ENCODE measurements around the gene DDX60. TPM values are rescaled to one million over a fixed set of nuclear protein-coding genes. Genes with fewer than 3 reads are reported as not detected.
A peak's percentile ranks its signal among the peaks of the same experiment; 100 is the strongest.

DDX60 gene
- total and polyA plus RNA-seq, 10 of the 15 experiments (the other 5 are each of a cell fraction or from before 2014, with no cell fraction given) = 2.7 to 28.4 (median 6.3) TPM

- TF ChIP-seq BCL3 (IDR thresholded peaks at IDR 0.05; ENCODE audit: borderline replicate concordance, insufficient read depth, low read depth, low read length, poor library complexity, severe bottlenecking) = peak; percentile 25
- no peak for TF ChIP-seq SREBF1 (IDR thresholded peaks at IDR 0.05; ENCODE audit: low read length)
- no peak for TF ChIP-seq TCF7 (IDR thresholded peaks at IDR 0.05; ENCODE audit: borderline replicate concordance)
- TF ChIP-seq NFYA (IDR thresholded peaks at IDR 0.05; ENCODE audit: borderline replicate concordance, low read depth, low read length) = no peak
- no peak for TF ChIP-seq RBBP5 (conservative IDR thresholded peaks at IDR 0.05)
- TF ChIP-seq CTCF (IDR thresholded peaks at IDR 0.05 in 2 of 3, conservative IDR thresholded peaks at IDR 0.05 in 1 of 3; ENCODE audit: control insufficient read depth in 2 of 3, extremely low read depth in 1 of 3, insufficient read depth in 1 of 3, low read depth in 3 of 3, low read length in 3 of 3) = peak in 1 of 3 experiments; percentile 43; a peak in 2 of 6 replicates
- no peak for TF ChIP-seq KLF5 (IDR thresholded peaks at IDR 0.05; ENCODE audit: partially characterized antibody)
- TF ChIP-seq RCOR1 (conservative IDR thresholded peaks at IDR 0.05; ENCODE audit: low read depth, low read length) = no peak
- TF ChIP-seq FOXK2 (IDR thresholded peaks at IDR 0.05) = no peak
- TF ChIP-seq MEF2B (IDR thresholded peaks at IDR 0.05; ENCODE audit: partially characterized antibody, poor library complexity, severe bottlenecking) = peak; percentile 68
- no peak for TF ChIP-seq REST (IDR thresholded peaks at IDR 0.05; ENCODE audit: low read depth, low read length)
- TF ChIP-seq ZNF592 (IDR thresholded peaks at IDR 0.05) = no peak
- no peak for TF ChIP-seq E2F8 (IDR thresholded peaks at IDR 0.05; ENCODE audit: low read depth, partially characterized antibody)
- TF ChIP-seq EED (IDR thresholded peaks at IDR 0.05; ENCODE audit: low read depth) = peak; percentile 96
- 0 out of 2 replicates have a peak, but pooled peaks have one; percentile 9 for TF ChIP-seq MEF2A (IDR thresholded peaks at IDR 0.05; ENCODE audit: insufficient read depth, low read depth, low read length)
These were observed at the start of gene DDX60 (continued) for GRCh38 chr4:168318266-168318895.
